Lower leg skin (tissue), 4 donors: ENCODE results near the gene TAS2R14. TPM values are rescaled to one million over a fixed set of nuclear protein-coding genes. Genes with fewer than 3 reads are reported as not detected.

Experiments used
- DNase-seq, 2 donors: peaks; one replicate each; pipeline ENCODE4 v3.0.0-alpha.2; 2019; ENCODE audit warnings: low spot score in 2 of 2
- H3K4me3 ChIP-seq: fragments of 200-600 bp; sonication (generic); 2 replicates; pipeline ENCODE4 v1.5.1; 2017; ENCODE audit warnings: mild to moderate bottlenecking, low read depth; ENCODE audit not compliant: poor library complexity, severe bottlenecking
- CTCF ChIP-seq, 3 donors: fragments of 450-650 bp; IDR thresholded peaks; one replicate each; pipeline ENCODE4 v1.5.1; 2016; ENCODE audit warnings: antibody characterized with exemption in 3 of 3, mild to moderate bottlenecking in 3 of 3, moderate library complexity in 2 of 3
- POLR2A ChIP-seq, 2 donors: fragments of 450-650 bp; IDR thresholded peaks; one replicate each; pipeline ENCODE4 v1.6.1; 2016 to 2017; ENCODE audit warnings: antibody characterized with exemption in 2 of 2, mild to moderate bottlenecking in 1 of 2, moderate library complexity in 1 of 2
- WGBS, 2 donors: methylation state at CpG; one replicate each; pipeline ENCODE4 v1.1.5; 2018; 5-methylcytosine and 5-hydroxymethylcytosine counted together
- intact Hi-C: fragments of 100-400 bp; cut with DNase I; formaldehyde crosslinking; loops from one replicate; pipeline ENCODE4 v1.15.0; 2023; ENCODE audit warnings: low total_unique reads
- total RNA-seq, 4 donors: library from RNA; depleted of rRNA; stranded (reverse); fragments of >200 nt; gene quantifications; one replicate each; pipeline ENCODE4 v1.1.0, GENCODE V29; 2016

The TAS2R14 gene
- total RNA-seq, 4 donors from 2014 or later: 0.49 to 1.3 (median 0.73) TPM

DNA sequence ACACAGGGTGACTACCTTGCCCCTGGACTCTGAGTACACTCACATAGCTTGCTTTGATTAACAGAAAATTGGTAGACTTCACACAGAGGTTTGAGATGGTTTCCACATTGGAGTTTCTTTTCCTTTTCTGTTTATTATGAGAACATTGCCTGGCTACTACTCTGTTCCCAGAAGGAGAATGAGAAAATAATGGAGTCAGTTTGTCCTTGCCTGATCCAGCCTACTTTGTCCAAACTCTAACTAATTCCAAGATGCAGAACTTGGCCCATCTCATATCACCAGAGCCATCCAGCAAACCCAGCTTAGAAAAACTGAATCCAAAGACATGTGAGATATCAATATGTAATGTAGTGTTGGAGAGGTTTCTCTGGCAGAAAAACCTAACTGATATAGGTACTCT lies 27.3 kb upstream of the TAS2R14 start:
- DNase-seq: no peak
- TF ChIP-seq POLR2A (IDR thresholded peaks at IDR 0.05) (no peak), CTCF (IDR thresholded peaks at IDR 0.05) (no peak)
- intact Hi-C loops: no loop called here
- H3K4me3 ChIP-seq: no peak overlapping the region

GRCh38 chr12:10965476-10965875 lies 26.4 kb upstream of the TAS2R14 start:
- intact Hi-C loops: no loop called here
- WGBS, 2 donors: 70% methylated on average over 1 of the region's 1 CpG
- TF ChIP-seq POLR2A (IDR thresholded peaks at IDR 0.05) (no peak), CTCF (IDR thresholded peaks at IDR 0.05) (no peak)
- no peak overlapping the region for H3K4me3 ChIP-seq
- no peak for DNase-seq

DNA sequence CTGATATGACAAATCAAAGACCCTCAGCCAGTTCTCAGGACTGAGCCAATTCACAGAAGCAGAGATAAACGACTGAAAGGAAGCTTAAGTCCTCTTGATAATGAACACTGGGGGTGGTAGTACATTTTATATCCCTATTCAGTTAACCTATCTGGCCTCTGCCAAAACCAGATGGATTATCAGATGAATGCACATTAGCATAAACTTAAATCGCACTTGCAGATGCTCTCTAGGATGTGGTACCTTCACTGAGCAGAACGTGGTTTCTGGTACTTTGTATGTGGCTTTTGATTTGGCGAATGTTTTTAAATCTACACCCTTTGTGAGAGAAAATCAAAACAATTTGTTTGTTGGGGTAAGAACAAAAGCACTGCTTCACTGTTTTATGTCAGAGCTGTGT lies 21.1 kb upstream of the TAS2R14 start:
- TF ChIP-seq CTCF (IDR thresholded peaks at IDR 0.05): no peak
- TF ChIP-seq POLR2A (IDR thresholded peaks at IDR 0.05): no peak
- no peak overlapping the region for H3K4me3 ChIP-seq
- 69 to 70% methylated on average over 4 of the region's 4 CpGs for WGBS, 2 donors
- DNase-seq: no peak
- intact Hi-C loops: no loop called here

DNA sequence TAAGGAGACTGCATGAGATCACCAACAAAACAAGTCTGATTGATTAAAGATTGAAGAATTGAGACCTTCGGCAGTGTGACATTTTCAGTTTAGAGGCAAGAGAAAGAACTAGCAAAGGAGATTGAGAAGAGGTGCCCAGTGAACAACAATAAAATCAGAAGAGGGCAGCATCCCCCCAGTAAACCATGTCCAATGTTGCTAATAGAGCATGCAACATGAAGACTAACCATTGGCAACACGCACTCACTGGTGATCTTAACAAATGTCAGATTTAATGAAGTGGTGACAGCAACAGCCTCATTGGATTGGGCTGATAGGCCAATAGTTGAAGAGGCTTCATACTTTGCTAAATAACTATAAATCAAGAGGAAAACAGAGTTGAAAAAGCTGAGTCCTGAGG lies 20.7 kb upstream of the TAS2R14 start:
- DNase-seq: no peak
- no peak for TF ChIP-seq POLR2A (IDR thresholded peaks at IDR 0.05)
- no peak for TF ChIP-seq CTCF (IDR thresholded peaks at IDR 0.05)
- no peak overlapping the region for H3K4me3 ChIP-seq
- WGBS, 2 donors: 73 to 83% methylated on average over 2 of the region's 2 CpGs
- intact Hi-C loops: no loop called here

- intact Hi-C loops: no loop called here
- no peak overlapping the region for H3K4me3 ChIP-seq
- no peak for DNase-seq
- TF ChIP-seq POLR2A (IDR thresholded peaks at IDR 0.05) (no peak), CTCF (IDR thresholded peaks at IDR 0.05) (no peak)
These were observed 18.7 kb upstream of the TAS2R14 start for GRCh38 chr12:10957741-10958140.

DNA sequence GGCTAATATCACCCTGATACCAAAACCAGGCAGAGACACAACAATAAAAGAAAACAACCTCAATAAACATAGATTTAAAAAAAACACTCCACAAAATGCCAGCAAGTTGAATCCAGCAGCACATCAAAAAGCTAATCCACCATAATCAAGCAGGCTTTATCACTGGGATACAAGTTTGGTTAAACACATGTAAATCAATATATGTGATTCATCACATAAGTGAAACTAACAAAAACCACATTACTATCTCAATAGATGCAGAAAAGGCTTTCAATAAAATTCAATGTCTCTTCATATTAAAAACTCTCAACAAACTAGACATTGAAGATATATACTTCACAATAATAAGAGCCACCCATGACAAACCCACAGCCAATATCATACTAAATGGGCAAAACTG lies 17.0 kb upstream of the TAS2R14 start:
- TF ChIP-seq POLR2A (IDR thresholded peaks at IDR 0.05) (no peak), CTCF (IDR thresholded peaks at IDR 0.05) (no peak)
- DNase-seq: no peak
- intact Hi-C loops: no loop called here
- H3K4me3 ChIP-seq: no peak overlapping the region
